ENCODE results near the gene GPLD1.
"Not testable (repeated sequence)": the region's sequence is repeated elsewhere in the genome, so short reads cannot be mapped to it uniquely, and the experiment has no call there.

- not testable (repeated sequence) for TF ChIP-seq EZH2 (IDR thresholded peaks at IDR 0.05; ENCODE audit: borderline replicate concordance, low read depth, low read length); TRIM24 (IDR thresholded peaks at IDR 0.05); RAD51 (IDR thresholded peaks at IDR 0.05; ENCODE audit: borderline replicate concordance, low read depth); ZNF217 (CRISPR knock-in tag; IDR thresholded peaks at IDR 0.05); NR2C1 (IDR thresholded peaks at IDR 0.05); NR2C1 (tag; IDR thresholded peaks at IDR 0.05); CHD7 (IDR thresholded peaks at IDR 0.05; ENCODE audit: low read depth, low read length); FOXP4 (CRISPR knock-in tag; IDR thresholded peaks at IDR 0.05; ENCODE audit: borderline replicate concordance); TFAM (CRISPR knock-in tag; conservative IDR thresholded peaks at IDR 0.05)
- TF ChIP-seq, protein P1, sequence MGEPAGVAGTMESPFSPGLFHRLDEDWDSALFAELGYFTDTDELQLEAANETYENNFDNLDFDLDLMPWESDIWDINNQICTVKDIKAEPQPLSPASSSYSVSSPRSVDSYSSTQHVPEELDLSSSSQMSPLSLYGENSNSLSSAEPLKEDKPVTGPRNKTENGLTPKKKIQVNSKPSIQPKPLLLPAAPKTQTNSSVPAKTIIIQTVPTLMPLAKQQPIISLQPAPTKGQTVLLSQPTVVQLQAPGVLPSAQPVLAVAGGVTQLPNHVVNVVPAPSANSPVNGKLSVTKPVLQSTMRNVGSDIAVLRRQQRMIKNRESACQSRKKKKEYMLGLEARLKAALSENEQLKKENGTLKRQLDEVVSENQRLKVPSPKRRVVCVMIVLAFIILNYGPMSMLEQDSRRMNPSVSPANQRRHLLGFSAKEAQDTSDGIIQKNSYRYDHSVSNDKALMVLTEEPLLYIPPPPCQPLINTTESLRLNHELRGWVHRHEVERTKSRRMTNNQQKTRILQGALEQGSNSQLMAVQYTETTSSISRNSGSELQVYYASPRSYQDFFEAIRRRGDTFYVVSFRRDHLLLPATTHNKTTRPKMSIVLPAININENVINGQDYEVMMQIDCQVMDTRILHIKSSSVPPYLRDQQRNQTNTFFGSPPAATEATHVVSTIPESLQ (CRISPR knock-in tag; IDR thresholded peaks at IDR 0.05) = not testable (repeated sequence)
These were observed 106.4 kb downstream of the GPLD1 start for GRCh38 chr6:24382891-24383494.
